Measurements from ENCODE around the gene ULK3.
A peak's percentile ranks its signal among the peaks of the same experiment; 100 is the strongest.

The ULK3 gene

GRCh38 chr15:74839526-74840395, 3.2 kb downstream of the ULK3 start:
- no peak for DNase-seq

- no peak for DNase-seq
Observed at GRCh38 chr15:74838746-74839525, 4.0 kb downstream of the ULK3 start.

- no peak for DNase-seq
Observed at GRCh38 chr15:74838137-74838516, 4.8 kb downstream of the ULK3 start.

GRCh38 chr15:74837482-74838136, 5.3 kb downstream of the ULK3 start:
- no peak for DNase-seq

GRCh38 chr15:74836846-74837245, 6.1 kb downstream of the ULK3 start:
- no peak for DNase-seq

GRCh38 chr15:74835312-74835823, 7.6 kb downstream of the ULK3 start:
- DNase-seq, result peak; percentile 67

GRCh38 chr15:74833376-74834107, 9.4 kb downstream of the ULK3 start:
- DNase-seq, result no peak

GRCh38 chr15:74832826-74833225, 10.1 kb downstream of the ULK3 start:
- no peak for DNase-seq

GRCh38 chr15:74831813-74832495, 11.0 kb downstream of the ULK3 start:
- DNase-seq, result no peak

- DNase-seq, result no peak
Observed at GRCh38 chr15:74830868-74831267, 12.1 kb downstream of the ULK3 start.

GRCh38 chr15:74829991-74830390, 13.0 kb downstream of the ULK3 start:
- DNase-seq, result no peak

GRCh38 chr15:74829486-74829885, 13.5 kb downstream of the ULK3 start:
- no peak for DNase-seq

GRCh38 chr15:74828835-74829234, 14.1 kb downstream of the ULK3 start:
- no peak for DNase-seq

GRCh38 chr15:74827614-74828013, 15.3 kb downstream of the ULK3 start:
- DNase-seq, result no peak

GRCh38 chr15:74826921-74827320, 16.0 kb downstream of the ULK3 start:
- DNase-seq, result no peak

- peak; percentile 61 for DNase-seq
Observed at GRCh38 chr15:74826364-74826819, 16.6 kb downstream of the ULK3 start, which contains the start of gene CPLX3. Gene CPLX3 (plus strand): TSS chr15:74826627. CDS start chr15:74826704, 77 bp downstream.

- no peak for DNase-seq
Observed at GRCh38 chr15:74825866-74826265, 17.1 kb downstream of the ULK3 start.

- DNase-seq, result no peak
Observed at GRCh38 chr15:74824976-74825375, 18.0 kb downstream of the ULK3 start.

GRCh38 chr15:74823324-74823723, 19.6 kb downstream of the ULK3 start:
- no peak for DNase-seq

GRCh38 chr15:74822233-74822632, 20.7 kb downstream of the ULK3 start:
- DNase-seq, result no peak

GRCh38 chr15:74821790-74822158, 21.2 kb downstream of the ULK3 start:
- DNase-seq, result no peak
